Non-pigmented ciliary epithelial cell (primary cell): Measurements from ENCODE around the gene CBX5.
"Not testable (repeated sequence)": the region's sequence is repeated elsewhere in the genome, so short reads cannot be mapped to it uniquely, and the experiment has no call there.

Experiments
- DNase-seq: peaks from one replicate; pipeline ENCODE4 v3.0.0-alpha.2; 2010; ENCODE audit warnings: low read depth

Gene CBX5

DNA sequence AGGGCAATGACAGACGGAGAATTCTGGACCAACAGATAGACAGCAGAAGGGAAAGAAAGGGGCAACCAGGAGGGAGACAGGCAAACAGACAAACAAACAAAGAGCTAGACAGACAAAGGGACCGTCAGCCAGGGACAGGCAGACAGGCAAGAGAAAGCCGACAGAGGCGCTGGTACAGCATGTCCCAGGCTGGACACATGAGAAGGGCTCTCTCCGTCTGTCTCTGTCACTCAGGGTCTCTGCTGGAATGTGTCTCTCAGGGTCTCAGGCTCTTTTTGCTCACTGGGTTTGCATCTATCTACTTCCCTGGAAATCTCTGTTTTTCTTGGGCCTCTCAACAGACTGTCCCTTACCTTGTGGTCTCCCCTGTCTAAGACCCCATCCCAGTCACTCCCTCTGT, 82.9 kb downstream of the CBX5 start:
- DNase-seq, result no peak

GRCh38 chr12:54196396-54196795, 83.5 kb downstream of the CBX5 start:
- no peak for DNase-seq

GRCh38 chr12:54195737-54196347, 84.1 kb downstream of the CBX5 start:
- DNase-seq, result peak; percentile 57

DNA sequence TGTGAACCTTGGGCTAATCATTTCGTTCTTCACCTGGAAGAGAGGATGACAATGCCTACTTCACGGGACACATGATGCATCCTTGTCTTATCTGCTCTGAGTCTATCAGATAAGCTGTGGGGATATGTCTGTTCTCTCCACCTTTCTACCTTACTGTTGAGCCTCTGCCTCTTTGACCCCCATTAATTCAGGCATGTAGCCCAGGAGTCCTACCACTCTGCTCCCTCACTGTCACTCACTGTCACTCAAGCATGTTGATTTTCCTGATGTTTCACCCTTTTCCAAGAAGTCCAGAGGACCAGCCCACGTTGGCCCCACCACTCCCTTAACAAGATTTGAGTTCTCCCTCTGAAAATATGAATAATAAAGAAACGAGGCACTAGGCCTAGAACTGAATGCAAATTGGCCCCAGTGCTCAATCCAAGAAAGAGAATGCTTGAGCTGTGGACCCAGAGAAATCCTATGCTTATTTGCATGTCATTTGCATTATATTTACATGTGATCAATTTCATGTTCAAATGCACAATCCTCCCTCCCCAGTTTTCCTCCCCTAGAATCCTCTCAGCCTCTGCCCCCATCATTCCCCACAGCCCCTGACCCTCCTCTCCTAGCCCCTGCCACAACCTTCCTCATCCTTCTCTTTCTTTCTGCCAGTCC, 84.7 kb downstream of the CBX5 start:
- no peak for DNase-seq

- DNase-seq, result not testable (repeated sequence)
Measured at GRCh38 chr12:54194611-54195010, 85.3 kb downstream of the CBX5 start.

- no peak for DNase-seq
Measured at GRCh38 chr12:54193434-54193833, 86.5 kb downstream of the CBX5 start.

DNA sequence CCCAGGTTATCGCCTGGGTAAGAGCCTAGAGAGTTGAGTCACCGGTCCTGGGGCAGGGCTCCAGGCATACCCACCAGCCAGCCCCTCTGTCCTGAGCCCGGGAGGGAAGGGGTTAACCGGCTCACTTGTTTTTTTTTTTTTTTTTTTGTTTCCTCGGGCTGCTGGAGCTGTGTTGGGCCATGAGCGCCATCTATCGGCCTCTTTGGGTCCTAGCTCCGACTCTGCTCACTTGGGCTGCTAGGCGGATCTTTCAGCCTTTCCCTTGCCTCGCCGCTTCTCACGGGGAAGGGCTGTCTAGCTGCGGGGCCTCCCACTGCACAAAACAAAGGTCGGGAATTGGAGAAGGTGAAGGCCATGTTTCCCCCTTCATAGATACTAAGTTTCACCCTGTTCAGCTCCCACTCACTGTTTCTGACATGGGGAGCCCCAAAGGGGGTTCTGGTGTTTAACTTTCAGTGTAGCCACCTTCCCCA, 88.3 kb downstream of the CBX5 start:
- peak; percentile 36 for DNase-seq

- no peak for DNase-seq
Measured at GRCh38 chr12:54191126-54191525, 88.8 kb downstream of the CBX5 start.

- no peak for DNase-seq
Measured at GRCh38 chr12:54189198-54189539, 90.8 kb downstream of the CBX5 start.

DNA sequence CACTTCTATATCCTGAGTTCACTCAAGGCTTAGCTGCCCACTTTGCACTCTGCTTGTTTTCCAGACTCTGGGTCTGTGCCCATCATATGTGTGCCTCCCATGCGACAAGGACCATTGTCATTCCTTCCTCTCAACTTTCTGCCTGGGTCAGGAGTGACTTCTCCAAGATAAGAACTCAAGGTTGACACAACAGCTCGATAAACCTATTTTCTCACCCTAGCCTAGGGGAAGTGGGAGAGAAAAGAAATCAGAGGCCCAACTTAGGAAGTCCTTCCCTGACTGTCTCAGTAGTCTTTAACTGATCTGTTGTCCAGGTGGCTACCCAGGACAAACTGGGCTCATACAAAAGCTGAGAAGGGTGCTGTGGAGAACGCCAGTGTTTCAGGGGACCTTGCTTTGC, 92.8 kb downstream of the CBX5 start:
- no peak for DNase-seq

GRCh38 chr12:54185919-54186318, 94.0 kb downstream of the CBX5 start:
- no peak for DNase-seq

DNA sequence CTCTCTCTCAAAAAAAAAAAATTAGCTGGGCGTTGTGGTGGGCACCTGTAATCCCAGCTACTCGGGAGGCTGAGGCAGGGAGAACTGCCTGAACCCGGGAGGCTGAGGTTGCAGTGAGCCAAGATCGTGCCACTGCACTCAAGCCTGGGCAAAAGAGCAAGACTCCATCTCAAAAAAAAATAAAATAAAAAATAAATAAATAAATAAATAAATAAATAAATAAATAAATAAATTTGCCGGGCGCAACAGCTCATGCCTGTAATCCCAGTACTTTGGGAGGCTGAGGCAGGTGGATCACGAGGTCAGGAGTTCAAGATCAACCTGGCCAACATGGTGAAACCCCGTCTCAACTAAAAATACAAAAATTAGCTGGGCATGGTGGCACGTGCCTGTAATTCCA, 94.6 kb downstream of the CBX5 start:
- DNase-seq, result not testable (repeated sequence)

- no peak for DNase-seq
Measured at GRCh38 chr12:54184024-54184805, 95.7 kb downstream of the CBX5 start.

DNA sequence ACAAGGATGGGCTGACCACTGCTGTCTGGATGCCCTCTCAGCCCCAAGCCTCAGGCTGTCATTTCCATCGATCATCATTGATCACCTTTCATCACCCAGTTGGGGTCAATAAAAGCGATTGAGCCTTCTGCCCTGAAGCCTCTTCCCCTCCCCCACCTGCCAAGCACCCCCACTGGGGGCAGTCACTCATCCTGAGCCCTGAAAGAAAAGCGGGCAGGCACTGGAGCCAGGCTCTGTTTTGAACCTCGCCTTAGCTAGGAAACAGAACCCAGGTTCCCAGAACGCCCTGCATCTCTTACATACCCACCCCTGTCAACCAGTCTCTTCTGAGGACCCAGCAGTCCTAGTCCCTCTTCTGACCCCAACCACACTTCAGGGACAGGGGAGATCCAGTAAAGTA, 96.9 kb downstream of the CBX5 start:
- DNase-seq, result no peak

GRCh38 chr12:54182086-54182485, 97.8 kb downstream of the CBX5 start:
- DNase-seq, result no peak
